KG1 (cell line): ENCODE results near the gene SPOCK2.
"Not testable (repeated sequence)": the region's sequence is repeated elsewhere in the genome, so short reads cannot be mapped to it uniquely, and the experiment has no call there.

Experiments used
- DNase-seq: peaks from one replicate; lab custom pipeline; 2025; lab: John Stamatoyannopoulos, UW

The SPOCK2 gene, protein sequence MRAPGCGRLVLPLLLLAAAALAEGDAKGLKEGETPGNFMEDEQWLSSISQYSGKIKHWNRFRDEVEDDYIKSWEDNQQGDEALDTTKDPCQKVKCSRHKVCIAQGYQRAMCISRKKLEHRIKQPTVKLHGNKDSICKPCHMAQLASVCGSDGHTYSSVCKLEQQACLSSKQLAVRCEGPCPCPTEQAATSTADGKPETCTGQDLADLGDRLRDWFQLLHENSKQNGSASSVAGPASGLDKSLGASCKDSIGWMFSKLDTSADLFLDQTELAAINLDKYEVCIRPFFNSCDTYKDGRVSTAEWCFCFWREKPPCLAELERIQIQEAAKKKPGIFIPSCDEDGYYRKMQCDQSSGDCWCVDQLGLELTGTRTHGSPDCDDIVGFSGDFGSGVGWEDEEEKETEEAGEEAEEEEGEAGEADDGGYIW

GRCh38 chr10:72087969-72088888 lies at the start of gene SPOCK2:
Gene SPOCK2, minus strand, starts transcription at chr10:72088551. Its CDS starts 223 bp downstream, at chr10:72088328.
- no peak for DNase-seq

DNA sequence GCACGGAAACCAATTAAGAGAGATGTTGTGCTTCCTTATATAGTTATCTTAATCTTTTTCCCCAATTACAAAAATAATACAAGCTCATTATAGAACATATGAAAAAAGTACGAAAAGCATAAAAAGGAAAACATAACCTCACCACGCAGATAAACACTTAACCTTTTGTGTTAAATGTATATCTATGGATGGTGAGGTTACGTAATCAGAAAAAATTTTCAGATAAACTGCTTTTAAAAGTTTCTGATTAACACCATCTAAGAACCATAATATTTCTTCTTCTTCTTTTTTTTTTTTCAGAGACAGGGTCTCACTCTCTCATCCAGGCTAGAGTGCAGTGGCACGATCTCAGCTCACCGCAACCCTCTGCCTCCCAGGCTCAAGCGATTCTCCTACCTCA lies 49.2 kb upstream of the SPOCK2 start:
- DNase-seq = no peak

DNA sequence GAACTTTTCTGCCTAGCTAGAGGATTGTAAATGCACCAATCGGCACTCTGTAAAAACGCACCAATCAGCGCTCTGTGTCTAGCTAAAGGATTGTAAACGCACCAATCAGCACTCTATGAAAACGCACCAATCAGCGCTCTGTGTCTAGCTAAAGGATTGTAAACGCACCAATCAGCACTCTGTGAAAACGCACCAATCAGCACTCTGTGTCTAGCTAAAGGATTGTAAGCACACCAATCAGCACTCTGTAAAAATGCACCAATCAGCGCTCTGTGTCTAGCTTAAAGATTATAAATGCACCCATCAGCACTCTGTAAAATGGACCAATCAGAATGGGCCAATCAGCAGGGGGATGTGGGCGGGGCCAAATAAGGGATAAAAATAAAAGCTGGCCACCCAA lies 47.9 kb upstream of the SPOCK2 start:
- not testable (repeated sequence) for DNase-seq

- no peak for DNase-seq
These were observed 46.7 kb upstream of the SPOCK2 start for GRCh38 chr10:72134785-72135767.

DNA sequence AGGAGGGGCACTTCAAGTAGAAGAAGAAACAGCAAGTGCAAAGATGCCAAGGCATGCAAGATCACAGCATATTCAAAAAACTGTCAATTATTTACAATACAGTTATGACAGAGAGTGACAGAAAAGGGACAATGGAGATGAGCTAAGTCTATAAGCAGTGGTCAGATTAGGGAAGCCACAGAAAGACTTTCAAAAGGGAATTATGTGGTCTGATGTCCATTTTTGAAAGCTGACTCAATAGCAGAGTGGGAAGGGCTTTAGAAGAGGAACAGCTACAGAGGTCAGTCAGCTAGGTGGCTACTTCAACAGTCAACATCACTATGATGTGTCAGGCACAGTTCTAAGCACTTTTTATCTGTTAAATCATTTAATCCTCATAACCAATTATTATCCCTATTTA lies 45.2 kb upstream of the SPOCK2 start:
- DNase-seq = no peak

DNA sequence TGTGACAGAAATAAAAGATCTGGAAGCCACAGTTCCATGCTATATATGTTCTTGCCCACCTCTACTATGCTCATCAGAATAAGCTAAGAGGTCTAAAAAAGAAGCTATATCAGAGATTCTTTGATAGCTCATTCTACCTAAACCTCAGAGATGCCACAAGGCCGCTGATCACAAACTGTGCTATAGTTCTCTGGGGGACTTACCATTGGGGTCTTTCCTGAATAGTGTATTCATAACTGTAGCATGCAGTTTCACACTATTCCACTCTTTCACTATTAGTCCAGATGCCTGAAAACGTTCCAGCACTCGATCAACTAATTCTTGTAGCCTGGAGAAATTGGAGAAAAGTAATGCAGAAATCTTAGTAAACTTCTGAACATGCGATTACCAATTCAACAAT lies 44.5 kb upstream of the SPOCK2 start:
- DNase-seq = no peak

DNA sequence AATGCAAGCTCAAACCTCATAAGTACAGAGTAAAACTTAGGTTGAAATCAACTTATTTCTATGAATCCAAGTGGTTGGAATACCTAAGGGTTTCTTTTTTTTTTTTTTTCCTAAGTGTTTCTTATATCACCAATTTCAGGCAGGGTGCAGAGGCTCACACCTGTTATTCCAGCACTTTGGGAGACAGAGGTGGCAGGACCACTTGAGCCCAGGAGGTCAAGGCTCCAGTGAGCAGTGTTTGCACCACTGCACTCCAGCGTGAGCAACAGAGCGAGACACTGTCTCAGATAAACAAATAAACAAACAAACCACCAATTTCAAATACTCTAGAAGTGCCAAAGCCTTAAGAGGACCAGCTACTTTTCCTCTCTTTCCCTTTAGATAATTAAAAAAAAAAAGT lies 39.2 kb upstream of the SPOCK2 start:
- DNase-seq = no peak

DNA sequence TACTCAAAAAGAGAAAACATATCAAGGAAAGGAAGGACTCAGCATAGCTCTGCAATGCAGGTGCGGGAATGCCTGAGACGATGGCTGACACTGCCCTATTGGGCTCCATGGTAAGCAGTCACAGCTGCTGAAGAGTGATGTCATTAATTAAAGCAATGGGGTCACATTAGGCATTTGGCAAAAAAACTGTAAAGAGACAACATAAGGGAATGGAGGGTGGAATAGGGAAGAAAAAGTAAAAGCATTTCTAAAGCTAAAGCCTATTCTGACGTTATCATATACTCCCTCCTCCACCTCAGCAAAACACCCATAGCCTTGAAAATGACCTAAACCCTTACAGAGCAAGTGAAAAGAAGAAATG lies 38.5 kb upstream of the SPOCK2 start:
- no peak for DNase-seq

- DNase-seq = no peak
These were observed 38.0 kb upstream of the SPOCK2 start for GRCh38 chr10:72126184-72126871.

- no peak for DNase-seq
These were observed 36.6 kb upstream of the SPOCK2 start for GRCh38 chr10:72124989-72125388.

- no peak for DNase-seq
These were observed 36.0 kb upstream of the SPOCK2 start for GRCh38 chr10:72124381-72124780.

DNA sequence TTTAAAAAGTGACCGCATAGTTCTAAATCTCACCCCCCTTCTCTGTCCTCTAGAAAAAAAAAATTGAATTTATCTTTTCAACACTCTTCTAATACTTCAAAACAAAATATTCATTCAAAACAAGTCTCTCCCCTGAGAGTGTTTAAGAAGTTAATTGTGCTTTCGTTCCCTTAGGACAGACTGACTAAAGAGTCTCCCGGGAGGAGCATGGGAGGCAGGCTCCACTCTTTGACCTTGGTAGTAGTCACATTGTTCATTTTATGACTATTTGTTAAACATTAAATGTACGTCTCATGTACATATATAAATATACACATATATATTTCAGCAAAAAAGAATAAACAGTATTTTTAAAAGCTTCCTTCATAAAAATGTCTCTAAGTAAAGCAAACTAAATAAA lies 35.3 kb upstream of the SPOCK2 start:
- no peak for DNase-seq

DNA sequence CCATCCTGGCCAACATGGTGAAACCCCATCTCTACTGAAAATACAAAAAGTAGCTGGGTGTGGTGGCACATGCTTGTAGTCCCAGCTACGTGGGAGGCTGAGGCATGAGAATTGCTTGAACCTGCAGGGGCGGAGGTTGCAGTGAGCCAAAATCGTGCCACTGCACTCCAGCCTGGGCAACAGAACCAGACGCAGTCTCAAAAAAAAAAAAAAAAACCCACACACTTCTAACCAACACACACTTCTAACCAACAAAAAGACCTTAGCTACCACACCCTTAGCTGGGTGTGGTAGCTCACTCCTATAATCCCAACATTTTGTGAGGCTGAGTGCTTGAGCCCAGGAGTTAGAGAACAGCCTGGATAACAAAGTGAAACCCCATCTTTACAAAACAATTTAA lies 33.9 kb upstream of the SPOCK2 start:
- DNase-seq = no peak

DNA sequence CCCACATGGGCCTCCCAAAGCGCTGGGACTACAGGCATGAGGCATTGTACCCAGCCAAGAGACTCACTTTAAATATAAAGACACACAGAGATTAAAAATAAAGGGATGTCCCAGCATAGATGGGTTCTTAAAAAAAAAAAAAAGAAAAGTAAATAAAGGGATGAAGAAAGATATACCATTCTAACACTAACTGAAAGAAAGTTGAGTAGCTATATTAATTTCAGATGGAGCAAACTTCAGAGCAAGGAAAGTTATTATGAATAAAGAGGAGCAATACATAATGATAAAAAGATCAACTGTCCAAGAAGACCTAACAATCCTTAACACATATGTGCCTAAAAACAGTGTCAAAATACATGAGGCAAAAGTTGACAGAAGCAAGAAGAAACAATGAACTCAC lies 33.0 kb upstream of the SPOCK2 start:
- no peak for DNase-seq

- no peak for DNase-seq
These were observed 28.0 kb upstream of the SPOCK2 start for GRCh38 chr10:72116372-72116771.

- no peak for DNase-seq
These were observed 26.5 kb upstream of the SPOCK2 start for GRCh38 chr10:72114706-72115450.

DNA sequence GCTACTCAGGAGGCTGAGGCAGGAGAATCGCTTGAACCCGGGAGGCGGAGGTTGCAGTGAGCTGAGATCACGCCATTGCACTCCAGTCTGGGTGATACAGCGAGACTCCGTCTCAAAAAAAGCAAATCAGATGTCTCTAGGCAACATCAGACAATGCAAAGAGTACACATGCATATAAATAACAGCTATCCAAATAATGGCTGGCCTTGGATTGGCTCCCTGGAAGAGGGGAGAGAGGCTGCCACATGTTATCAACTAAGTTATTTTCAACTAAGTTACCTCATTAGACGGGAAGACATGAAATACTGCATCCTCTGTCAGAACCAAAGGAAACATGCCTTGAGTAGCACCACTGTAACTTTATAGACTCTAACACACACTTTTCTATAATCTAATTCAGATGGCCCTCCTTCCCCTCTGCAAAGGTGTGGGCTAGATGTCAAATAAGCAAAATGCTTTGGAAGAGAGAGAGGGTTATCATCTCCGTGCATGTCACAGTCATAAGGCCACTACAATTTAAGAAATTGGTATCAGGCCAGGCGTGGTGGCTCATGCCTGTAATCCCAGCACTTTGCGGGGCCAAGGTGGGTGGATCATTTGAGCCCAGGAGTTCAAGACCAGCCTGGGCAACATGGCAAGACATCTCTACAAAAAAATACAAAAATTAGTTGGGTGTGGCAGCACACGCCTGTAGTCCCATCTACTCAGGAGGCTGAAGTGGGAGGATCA lies 22.5 kb upstream of the SPOCK2 start:
- DNase-seq = no peak

GRCh38 chr10:72109636-72110157 lies 21.3 kb upstream of the SPOCK2 start:
- no peak for DNase-seq

DNA sequence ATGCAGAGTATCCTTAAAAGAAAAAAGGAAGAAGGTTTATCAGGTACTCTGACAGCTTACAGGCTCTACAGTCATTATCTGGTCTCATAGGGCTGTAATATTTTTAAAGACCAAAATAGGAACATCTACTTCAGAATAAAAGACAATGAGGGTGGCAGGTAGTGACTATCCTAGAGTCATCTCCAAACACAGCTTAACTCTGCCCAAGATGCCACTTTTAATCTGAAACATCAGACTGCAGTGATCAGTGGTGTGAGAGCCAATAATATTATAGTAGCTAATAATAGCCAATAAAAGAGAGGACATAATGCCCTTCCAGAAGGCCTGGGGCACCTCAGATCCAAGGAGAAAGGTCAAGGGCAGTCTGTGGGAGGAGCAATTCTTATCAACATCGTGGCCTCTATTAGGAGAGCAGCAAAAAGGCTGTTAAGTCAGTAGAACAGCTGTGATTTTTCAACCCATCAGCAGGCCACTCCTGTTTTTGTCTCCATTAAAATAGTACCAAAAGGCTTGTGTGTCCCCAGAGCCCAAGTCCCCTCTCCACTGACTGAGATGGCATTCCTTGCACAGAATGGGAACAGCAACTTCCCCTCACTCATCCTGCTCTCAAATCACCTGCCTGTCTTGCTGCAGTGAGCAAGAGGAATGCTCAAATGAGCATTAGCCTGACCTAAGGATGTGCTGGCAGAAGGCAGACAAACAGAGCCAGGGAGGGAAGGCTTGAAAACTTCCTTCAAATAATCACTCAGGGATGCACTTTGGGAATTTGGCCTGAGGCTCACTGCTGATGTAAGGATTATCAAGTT lies 20.7 kb upstream of the SPOCK2 start:
- no peak for DNase-seq
